Fibroblast of pulmonary artery (primary cell): ENCODE measurements around the gene HOXA7.

Experiments
- DNase-seq: peaks from one replicate; pipeline ENCODE4 v3.0.0-alpha.2; 2010; ENCODE audit warnings: low read depth
- H3K4me3 ChIP-seq: replicated peaks from 2 replicates; pipeline ENCODE4 v1.5.1; 2011; ENCODE audit warnings: low read depth, mild to moderate bottlenecking, control low read depth, low read length, moderate library complexity
- CTCF ChIP-seq: IDR thresholded peaks from 2 replicates; pipeline ENCODE4 v1.5.1; 2011; ENCODE audit warnings: mild to moderate bottlenecking, control low read depth, low read length, inconsistent platforms; ENCODE audit errors: missing control alignments

The HOXA7 gene

DNA sequence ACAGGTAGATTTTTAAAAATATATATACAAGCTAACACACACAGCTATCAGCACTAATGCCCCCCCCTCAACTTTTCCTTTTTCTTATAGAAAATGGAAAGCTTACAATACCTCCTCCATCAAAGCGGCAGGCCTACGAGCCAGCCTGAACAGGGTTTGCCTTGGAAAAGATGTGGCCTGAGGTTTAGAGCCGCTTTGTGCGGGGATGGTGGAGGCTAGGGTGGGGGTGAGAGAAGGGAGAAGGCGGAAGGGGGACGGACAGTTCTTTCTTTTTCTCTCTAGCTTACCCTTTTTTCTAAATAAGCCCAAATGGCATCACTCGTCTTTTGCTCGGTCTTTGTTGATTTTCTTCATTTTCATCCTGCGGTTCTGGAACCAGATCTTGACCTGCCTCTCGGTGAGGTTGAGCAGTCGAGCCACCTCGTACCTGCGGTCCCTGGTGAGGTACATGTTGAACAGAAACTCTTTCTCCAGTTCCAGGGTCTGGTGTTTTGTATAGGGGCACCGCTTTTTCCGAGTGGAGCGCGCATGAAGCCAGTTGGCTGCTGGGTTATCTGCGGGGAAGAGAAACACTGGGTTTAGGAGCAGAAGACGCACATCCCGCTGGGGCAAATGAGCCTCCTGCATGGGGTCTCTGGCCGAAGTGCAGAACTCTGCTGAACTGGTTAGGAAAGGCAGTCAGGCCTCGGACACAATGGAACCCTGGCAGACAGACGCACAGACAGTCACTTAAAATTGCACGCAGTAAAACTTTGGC, 7.0 kb upstream of the HOXA7 start:
- no peak for TF ChIP-seq CTCF
- DNase-seq: no peak
- H3K4me3 ChIP-seq: no peak overlapping the region

DNA sequence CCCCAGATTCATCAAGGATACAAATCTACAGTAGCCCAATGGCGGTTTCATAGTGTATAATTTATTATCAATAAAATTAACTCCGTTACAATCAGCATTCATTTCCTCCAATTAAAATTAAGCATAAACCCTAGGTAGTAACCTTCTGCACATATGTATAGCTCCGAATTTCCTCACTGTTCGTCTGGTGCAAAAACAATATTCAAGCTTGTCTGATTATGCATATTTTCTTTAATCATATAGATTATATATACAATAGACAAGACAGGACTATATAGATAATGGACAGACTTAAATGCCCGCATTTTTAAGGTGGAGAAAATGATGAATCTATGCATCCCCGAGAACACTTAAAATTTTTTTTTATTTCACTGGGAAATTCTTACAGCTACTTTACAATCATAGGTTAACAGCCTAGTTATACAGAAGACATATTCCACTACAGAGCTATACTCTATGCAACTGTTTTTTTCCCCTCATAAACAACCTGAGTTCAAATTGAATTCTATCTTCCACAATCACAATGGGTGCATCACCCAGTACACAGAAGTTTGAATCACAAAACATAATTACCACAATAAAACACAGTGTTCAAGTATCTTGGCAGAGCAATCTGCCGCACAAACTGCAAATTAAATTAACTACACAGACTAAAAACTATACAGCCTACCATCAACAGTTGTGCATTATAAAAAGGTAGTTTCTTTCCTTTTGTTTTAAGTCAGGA, 6.2 kb upstream of the HOXA7 start:
- no peak for DNase-seq
- no peak for TF ChIP-seq CTCF
- no peak overlapping the region for H3K4me3 ChIP-seq

DNA sequence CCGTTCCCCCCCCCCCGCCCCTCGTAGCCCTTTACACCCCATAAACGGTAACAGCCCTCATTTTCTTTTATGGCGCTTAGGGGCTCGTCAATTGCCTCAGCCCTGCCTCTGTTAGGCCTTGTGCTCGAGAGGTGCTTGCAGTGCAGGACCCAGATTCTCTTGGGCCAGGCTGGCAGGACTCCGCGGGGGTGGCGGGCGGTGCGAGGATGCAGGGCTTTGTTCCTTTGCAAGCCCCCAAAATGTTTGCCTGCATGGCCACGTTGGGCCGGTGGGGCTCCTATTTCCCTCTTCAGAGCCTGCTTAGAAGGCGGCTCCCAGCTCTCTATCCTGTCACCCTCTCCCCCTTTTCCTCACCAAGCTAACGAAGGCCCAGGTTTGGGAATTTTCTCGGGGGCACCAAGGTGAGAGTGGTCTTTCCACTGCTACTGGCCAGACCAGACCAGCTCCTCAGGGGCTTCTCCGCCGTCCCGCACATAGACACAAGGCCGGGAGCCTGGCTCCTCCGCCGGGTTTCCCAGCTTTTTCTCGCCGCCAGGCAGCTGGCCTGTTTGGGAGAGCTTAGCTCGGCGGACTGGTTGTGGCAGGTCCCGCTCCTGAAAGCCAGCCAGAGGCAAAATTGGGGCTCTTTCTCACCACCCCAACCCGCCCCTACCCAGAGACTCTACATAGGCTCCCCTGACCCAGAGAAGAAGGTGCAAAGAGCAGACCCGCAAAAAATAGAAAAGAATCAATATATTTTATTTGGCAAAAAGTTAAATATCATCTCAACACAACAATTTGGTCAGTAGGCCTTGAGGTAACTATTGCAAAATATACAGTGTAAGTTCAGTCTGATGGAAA, 5.5 kb upstream of the HOXA7 start:
- no peak overlapping the region for H3K4me3 ChIP-seq
- TF ChIP-seq CTCF: no peak
- DNase-seq: no peak

GRCh38 chr7:27161214-27161720, 4.8 kb upstream of the HOXA7 start:
- no peak for TF ChIP-seq CTCF
- H3K4me3 ChIP-seq: peak overlapping the region; percentile 48
- no peak for DNase-seq

DNA sequence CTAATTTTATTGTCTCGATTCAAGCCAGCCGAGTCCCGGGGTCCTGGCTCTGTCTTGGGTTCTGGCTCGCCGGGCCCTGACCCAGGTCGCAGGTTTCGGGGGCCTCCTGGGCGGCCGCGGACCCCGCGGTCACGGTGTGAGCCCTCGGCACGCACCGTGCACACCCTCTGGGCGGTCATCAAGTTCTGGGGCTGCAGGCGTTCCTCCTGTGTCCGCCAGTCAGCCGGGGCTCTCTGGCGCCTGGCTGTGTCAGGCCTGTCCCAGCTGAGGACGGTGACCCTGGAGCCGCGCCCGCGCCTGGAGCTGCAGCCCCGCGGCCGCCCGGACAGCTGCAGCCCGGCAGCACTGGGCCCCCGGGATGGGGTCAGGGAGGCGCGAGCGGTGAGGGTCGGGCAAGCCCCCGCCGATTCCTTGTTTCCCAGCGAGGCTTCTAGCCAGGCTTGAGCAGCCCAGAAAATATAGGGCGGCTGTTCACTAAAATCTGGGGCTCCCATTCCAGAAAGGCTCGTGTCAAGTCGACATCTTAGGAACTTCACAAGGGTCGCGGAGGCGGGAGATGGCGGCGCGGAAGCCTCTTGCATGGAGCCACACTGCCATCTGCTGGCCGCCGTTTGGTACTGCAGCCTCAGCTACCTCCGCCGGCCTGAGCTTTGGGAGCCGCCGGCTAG, 4.2 kb upstream of the HOXA7 start:
- peak; percentile 86 for TF ChIP-seq CTCF
- DNase-seq: peak; percentile 82
- peak overlapping the region; percentile 48 for H3K4me3 ChIP-seq

- DNase-seq: no peak
- TF ChIP-seq CTCF: no peak
- no peak overlapping the region for H3K4me3 ChIP-seq
Measured at GRCh38 chr7:27160145-27160545, 3.7 kb upstream of the HOXA7 start.
